Measurements from ENCODE around the gene LPP. TPM values are rescaled to one million over a fixed set of nuclear protein-coding genes. Genes with fewer than 3 reads are reported as not detected.

LPP gene
- total and polyA plus RNA-seq, 2 of the 13 experiments (the other 11 are each of a cell fraction or from before 2014, with no cell fraction given): 19.2 to 29.9 TPM

GRCh38 chr3:188305220-188305619 lies 151.3 kb downstream of the LPP start (continued):
- TF ChIP-seq, protein P1, sequence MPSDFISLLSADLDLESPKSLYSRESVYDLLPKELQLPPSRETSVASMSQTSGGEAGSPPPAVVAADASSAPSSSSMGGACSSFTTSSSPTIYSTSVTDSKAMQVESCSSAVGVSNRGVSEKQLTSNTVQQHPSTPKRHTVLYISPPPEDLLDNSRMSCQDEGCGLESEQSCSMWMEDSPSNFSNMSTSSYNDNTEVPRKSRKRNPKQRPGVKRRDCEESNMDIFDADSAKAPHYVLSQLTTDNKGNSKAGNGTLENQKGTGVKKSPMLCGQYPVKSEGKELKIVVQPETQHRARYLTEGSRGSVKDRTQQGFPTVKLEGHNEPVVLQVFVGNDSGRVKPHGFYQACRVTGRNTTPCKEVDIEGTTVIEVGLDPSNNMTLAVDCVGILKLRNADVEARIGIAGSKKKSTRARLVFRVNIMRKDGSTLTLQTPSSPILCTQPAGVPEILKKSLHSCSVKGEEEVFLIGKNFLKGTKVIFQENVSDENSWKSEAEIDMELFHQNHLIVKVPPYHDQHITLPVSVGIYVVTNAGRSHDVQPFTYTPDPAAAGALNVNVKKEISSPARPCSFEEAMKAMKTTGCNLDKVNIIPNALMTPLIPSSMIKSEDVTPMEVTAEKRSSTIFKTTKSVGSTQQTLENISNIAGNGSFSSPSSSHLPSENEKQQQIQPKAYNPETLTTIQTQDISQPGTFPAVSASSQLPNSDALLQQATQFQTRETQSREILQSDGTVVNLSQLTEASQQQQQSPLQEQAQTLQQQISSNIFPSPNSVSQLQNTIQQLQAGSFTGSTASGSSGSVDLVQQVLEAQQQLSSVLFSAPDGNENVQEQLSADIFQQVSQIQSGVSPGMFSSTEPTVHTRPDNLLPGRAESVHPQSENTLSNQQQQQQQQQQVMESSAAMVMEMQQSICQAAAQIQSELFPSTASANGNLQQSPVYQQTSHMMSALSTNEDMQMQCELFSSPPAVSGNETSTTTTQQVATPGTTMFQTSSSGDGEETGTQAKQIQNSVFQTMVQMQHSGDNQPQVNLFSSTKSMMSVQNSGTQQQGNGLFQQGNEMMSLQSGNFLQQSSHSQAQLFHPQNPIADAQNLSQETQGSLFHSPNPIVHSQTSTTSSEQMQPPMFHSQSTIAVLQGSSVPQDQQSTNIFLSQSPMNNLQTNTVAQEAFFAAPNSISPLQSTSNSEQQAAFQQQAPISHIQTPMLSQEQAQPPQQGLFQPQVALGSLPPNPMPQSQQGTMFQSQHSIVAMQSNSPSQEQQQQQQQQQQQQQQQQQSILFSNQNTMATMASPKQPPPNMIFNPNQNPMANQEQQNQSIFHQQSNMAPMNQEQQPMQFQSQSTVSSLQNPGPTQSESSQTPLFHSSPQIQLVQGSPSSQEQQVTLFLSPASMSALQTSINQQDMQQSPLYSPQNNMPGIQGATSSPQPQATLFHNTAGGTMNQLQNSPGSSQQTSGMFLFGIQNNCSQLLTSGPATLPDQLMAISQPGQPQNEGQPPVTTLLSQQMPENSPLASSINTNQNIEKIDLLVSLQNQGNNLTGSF (CRISPR knock-in tag; IDR thresholded peaks at IDR 0.05): no peak
- no peak for TF ChIP-seq ZBTB40 (IDR thresholded peaks at IDR 0.05)
- no peak for TF ChIP-seq ZBTB40 (CRISPR knock-in tag; IDR thresholded peaks at IDR 0.05)
- TF ChIP-seq, protein P2, sequence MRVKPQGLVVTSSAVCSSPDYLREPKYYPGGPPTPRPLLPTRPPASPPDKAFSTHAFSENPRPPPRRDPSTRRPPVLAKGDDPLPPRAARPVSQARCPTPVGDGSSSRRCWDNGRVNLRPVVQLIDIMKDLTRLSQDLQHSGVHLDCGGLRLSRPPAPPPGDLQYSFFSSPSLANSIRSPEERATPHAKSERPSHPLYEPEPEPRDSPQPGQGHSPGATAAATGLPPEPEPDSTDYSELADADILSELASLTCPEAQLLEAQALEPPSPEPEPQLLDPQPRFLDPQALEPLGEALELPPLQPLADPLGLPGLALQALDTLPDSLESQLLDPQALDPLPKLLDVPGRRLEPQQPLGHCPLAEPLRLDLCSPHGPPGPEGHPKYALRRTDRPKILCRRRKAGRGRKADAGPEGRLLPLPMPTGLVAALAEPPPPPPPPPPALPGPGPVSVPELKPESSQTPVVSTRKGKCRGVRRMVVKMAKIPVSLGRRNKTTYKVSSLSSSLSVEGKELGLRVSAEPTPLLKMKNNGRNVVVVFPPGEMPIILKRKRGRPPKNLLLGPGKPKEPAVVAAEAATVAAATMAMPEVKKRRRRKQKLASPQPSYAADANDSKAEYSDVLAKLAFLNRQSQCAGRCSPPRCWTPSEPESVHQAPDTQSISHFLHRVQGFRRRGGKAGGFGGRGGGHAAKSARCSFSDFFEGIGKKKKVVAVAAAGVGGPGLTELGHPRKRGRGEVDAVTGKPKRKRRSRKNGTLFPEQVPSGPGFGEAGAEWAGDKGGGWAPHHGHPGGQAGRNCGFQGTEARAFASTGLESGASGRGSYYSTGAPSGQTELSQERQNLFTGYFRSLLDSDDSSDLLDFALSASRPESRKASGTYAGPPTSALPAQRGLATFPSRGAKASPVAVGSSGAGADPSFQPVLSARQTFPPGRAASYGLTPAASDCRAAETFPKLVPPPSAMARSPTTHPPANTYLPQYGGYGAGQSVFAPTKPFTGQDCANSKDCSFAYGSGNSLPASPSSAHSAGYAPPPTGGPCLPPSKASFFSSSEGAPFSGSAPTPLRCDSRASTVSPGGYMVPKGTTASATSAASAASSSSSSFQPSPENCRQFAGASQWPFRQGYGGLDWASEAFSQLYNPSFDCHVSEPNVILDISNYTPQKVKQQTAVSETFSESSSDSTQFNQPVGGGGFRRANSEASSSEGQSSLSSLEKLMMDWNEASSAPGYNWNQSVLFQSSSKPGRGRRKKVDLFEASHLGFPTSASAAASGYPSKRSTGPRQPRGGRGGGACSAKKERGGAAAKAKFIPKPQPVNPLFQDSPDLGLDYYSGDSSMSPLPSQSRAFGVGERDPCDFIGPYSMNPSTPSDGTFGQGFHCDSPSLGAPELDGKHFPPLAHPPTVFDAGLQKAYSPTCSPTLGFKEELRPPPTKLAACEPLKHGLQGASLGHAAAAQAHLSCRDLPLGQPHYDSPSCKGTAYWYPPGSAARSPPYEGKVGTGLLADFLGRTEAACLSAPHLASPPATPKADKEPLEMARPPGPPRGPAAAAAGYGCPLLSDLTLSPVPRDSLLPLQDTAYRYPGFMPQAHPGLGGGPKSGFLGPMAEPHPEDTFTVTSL (CRISPR knock-in tag; IDR thresholded peaks at IDR 0.05; ENCODE audit: borderline replicate concordance): 0 out of 2 replicates have a peak, but pooled peaks have one; percentile 26
- no peak for TF ChIP-seq BRF2 (CRISPR knock-in tag; IDR thresholded peaks at IDR 0.05)
